ENCODE measurements around the gene PANK2. TPM values are rescaled to one million over a fixed set of nuclear protein-coding genes. Genes with fewer than 3 reads are reported as not detected.

Gene PANK2
- total and polyA plus RNA-seq, 10 donors: 23.0 to 74.4 (median 64.3) TPM

- peak; percentile 36 for DNase-seq
- peaks cover 8 to 48% (median 14%) of the 10 kb centered on the region in 6 donors for H3K4me1 ChIP-seq
- H3K36me3 ChIP-seq: peaks cover 0 to 94% (median 79%) of the 10 kb centered on the region in 6 donors
- intact Hi-C loops (cut with DNase I; ENCODE audit: low total_unique reads): no loop called here
- H3K27ac ChIP-seq: no peak overlapping the region
- TF ChIP-seq CTCF (IDR thresholded peaks at IDR 0.05 in 8 of 11, conservative IDR thresholded peaks at IDR 0.05 in 3 of 11) (no peak), POLR2A (IDR thresholded peaks at IDR 0.05) (no peak), POLR2AphosphoS5 (IDR thresholded peaks at IDR 0.05) (no peak)
- no peaks in the 10 kb centered on the region for H3K9me3 ChIP-seq
- H3K4me3 ChIP-seq: no peak overlapping the region
- WGBS, 5 donors: 77 to 90% (median 86%) methylated on average over 2 of the region's 2 CpGs
- H3K27me3 ChIP-seq (replicated peaks in 1 of 7): no peaks in the 10 kb centered on the region
These were observed 22.8 kb downstream of the PANK2 start for GRCh38 chr20:3911956-3912355.

DNA sequence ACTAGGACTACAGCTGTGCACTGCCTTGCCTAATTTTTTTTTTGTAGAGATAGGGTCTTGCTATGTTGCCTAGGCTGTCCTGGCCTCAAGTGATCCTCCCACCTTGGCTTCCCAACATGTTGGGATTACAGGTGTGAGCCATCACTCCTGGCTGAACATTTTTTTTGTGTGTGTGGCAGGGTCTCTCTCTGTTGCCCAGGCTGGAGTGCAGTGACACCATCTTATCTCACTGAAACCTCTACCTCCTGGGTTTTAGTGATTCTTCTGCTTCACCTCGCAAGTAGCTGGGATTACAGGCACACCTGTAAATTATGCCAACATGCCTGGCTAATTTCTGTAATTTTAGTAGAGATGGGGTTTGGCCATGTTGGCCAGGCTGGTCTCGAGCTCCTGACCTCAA is 25.3 kb downstream of the PANK2 start:
- H3K4me1 ChIP-seq: peaks cover 0 to 43% (median 0%) of the 10 kb centered on the region in 6 donors
- TF ChIP-seq CTCF (IDR thresholded peaks at IDR 0.05 in 8 of 11, conservative IDR thresholded peaks at IDR 0.05 in 3 of 11) (no peak), POLR2A (IDR thresholded peaks at IDR 0.05) (no peak), POLR2AphosphoS5 (IDR thresholded peaks at IDR 0.05) (no peak)
- H3K4me3 ChIP-seq: no peak overlapping the region
- WGBS, 5 donors: 91 to 100% (median 93%) methylated on average over 2 of the region's 2 CpGs
- H3K9me3 ChIP-seq: no peaks in the 10 kb centered on the region
- no peaks in the 10 kb centered on the region for H3K27me3 ChIP-seq (replicated peaks in 1 of 7)
- H3K27ac ChIP-seq: peak overlapping the region in 1 of 8 donors; percentile 34
- intact Hi-C loops (cut with DNase I; ENCODE audit: low total_unique reads): no loop called here
- no peak for DNase-seq
- peaks cover 0 to 100% (median 81%) of the 10 kb centered on the region in 6 donors for H3K36me3 ChIP-seq

DNA sequence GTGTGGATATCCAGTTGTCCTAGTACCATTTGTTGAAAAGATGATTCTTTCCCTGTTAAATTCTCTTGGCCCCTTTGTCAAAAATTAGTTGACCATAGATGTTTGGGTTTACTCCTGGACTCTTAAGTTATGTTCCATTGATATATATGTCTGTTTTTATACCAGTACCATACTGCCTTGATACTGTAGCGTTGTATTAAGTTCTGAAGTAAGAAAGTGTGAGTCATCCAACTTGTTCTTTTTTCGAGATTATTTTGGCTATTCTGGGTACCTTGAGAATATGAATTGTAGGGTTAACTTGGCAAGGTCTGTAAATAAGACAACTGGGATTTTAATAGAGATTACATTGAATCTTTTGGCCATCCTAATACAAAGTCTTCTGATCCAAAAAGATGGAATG is 26.5 kb downstream of the PANK2 start:
- H3K36me3 ChIP-seq: peaks cover 0 to 100% (median 79%) of the 10 kb centered on the region in 6 donors
- no peaks in the 10 kb centered on the region for H3K9me3 ChIP-seq
- no peak overlapping the region for H3K27ac ChIP-seq
- intact Hi-C loops (cut with DNase I; ENCODE audit: low total_unique reads): no loop called here
- TF ChIP-seq POLR2AphosphoS5 (IDR thresholded peaks at IDR 0.05): no peak
- no peak for TF ChIP-seq POLR2A (IDR thresholded peaks at IDR 0.05)
- TF ChIP-seq CTCF (IDR thresholded peaks at IDR 0.05 in 8 of 11, conservative IDR thresholded peaks at IDR 0.05 in 3 of 11): no peak
- DNase-seq: no peak
- WGBS, 5 donors: 69 to 92% (median 81%) methylated on average over 2 of the region's 2 CpGs
- H3K27me3 ChIP-seq (replicated peaks in 1 of 7): no peaks in the 10 kb centered on the region
- H3K4me1 ChIP-seq: peaks cover 0 to 39% (median 0%) of the 10 kb centered on the region in 6 donors
- no peak overlapping the region for H3K4me3 ChIP-seq

DNA sequence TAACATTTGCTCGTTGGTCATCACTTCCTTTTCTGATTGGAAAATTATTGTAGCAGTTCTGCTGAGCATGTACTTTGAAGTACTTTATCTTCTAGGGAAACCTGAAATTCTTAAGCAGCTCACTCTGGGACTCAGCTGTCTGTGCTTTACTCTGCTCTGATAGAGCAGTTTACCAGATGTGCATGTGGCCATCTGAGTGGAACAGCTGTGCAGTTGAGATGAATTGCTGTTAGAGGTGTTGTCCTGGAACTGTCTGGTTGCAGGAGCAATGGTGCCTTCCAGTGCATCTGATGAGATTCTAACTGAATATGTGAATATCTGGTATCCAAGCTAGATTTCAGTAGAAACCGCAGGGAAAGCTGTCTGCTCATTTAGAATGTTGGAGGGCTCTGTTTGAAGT is 27.2 kb downstream of the PANK2 start:
- peaks cover 0 to 100% (median 77%) of the 10 kb centered on the region in 6 donors for H3K36me3 ChIP-seq
- H3K4me3 ChIP-seq: no peak overlapping the region
- no peaks in the 10 kb centered on the region for H3K9me3 ChIP-seq
- H3K27ac ChIP-seq: no peak overlapping the region
- whole genome bisulfite sequencing, 5 donors: 48 to 63% (median 54%) methylated on average over 2 of the region's 2 CpGs
- TF ChIP-seq CTCF (IDR thresholded peaks at IDR 0.05 in 8 of 11, conservative IDR thresholded peaks at IDR 0.05 in 3 of 11) (no peak), POLR2A (IDR thresholded peaks at IDR 0.05) (no peak), POLR2AphosphoS5 (IDR thresholded peaks at IDR 0.05) (no peak)
- H3K4me1 ChIP-seq: peaks cover 0 to 46% (median 2%) of the 10 kb centered on the region in 6 donors
- DNase-seq: no peak
- no peaks in the 10 kb centered on the region for H3K27me3 ChIP-seq (replicated peaks in 1 of 7)
- intact Hi-C loops (cut with DNase I; ENCODE audit: low total_unique reads): no loop called here

Measured in spleen (tissue), 11 donors.